HG03342 (cell line): Measurements from ENCODE around the gene TUFT1.
"Not testable (repeated sequence)": the region's sequence is repeated elsewhere in the genome, so short reads cannot be mapped to it uniquely, and the experiment has no call there.

Source experiments
- ATAC-seq: cut with Tn5 transposase; IDR thresholded peaks from one replicate; pipeline ENCODE4 v1.9.1; 2021; ENCODE audit warnings: mild to moderate bottlenecking, moderate library complexity; ENCODE audit not compliant: unreplicated experiment

Gene TUFT1

GRCh38 chr1:151613282-151613780, 73.2 kb downstream of the TUFT1 start:
- ATAC-seq = no peak

GRCh38 chr1:151615711-151616504, 75.8 kb downstream of the TUFT1 start:
- ATAC-seq = no peak

- no peak for ATAC-seq
Measured at GRCh38 chr1:151616505-151616849, 76.4 kb downstream of the TUFT1 start.

GRCh38 chr1:151618003-151618402, 77.9 kb downstream of the TUFT1 start:
- ATAC-seq = no peak

GRCh38 chr1:151618470-151618869, 78.4 kb downstream of the TUFT1 start:
- no peak for ATAC-seq

GRCh38 chr1:151618996-151619395, 78.9 kb downstream of the TUFT1 start:
- not testable (repeated sequence) for ATAC-seq

GRCh38 chr1:151619489-151620093, 79.5 kb downstream of the TUFT1 start:
- no peak for ATAC-seq

GRCh38 chr1:151620286-151620685, 80.2 kb downstream of the TUFT1 start:
- no peak for ATAC-seq

- ATAC-seq = no peak
Measured at GRCh38 chr1:151621351-151621750, 81.2 kb downstream of the TUFT1 start.

GRCh38 chr1:151624783-151625182, 84.7 kb downstream of the TUFT1 start:
- ATAC-seq = no peak

GRCh38 chr1:151626740-151627334, 86.7 kb downstream of the TUFT1 start:
- ATAC-seq = no peak

- ATAC-seq = no peak
Measured at GRCh38 chr1:151629278-151629677, 89.2 kb downstream of the TUFT1 start.
